ENCODE measurements around the gene DDHD1. TPM values are rescaled to one million over a fixed set of nuclear protein-coding genes. Genes with fewer than 3 reads are reported as not detected.

Gene DDHD1
- total RNA-seq, 1 donor from 2014 or later = 59.8 TPM

- CTCF ChIA-PET = no interaction called here
- Mint-ChIP-seq H3K9me3 (peaks cover 4% of the 10 kb centered on the region), H3K27ac (no peak overlapping the region), H3K4me1 (no peaks in the 10 kb centered on the region), H3K4me3 (no peak overlapping the region), H3K27me3 (peaks cover 4% of the 10 kb centered on the region), H3K36me3 (ENCODE audit: low read depth) (no peaks in the 10 kb centered on the region)
- POLR2A ChIA-PET = no interaction called here
- DNase-seq (no peak), ATAC-seq (ENCODE audit: low read depth) (no peak)
- intact Hi-C loops (cut with micrococcal nuclease) = no loop called here
- TF ChIP-seq, protein P1, sequence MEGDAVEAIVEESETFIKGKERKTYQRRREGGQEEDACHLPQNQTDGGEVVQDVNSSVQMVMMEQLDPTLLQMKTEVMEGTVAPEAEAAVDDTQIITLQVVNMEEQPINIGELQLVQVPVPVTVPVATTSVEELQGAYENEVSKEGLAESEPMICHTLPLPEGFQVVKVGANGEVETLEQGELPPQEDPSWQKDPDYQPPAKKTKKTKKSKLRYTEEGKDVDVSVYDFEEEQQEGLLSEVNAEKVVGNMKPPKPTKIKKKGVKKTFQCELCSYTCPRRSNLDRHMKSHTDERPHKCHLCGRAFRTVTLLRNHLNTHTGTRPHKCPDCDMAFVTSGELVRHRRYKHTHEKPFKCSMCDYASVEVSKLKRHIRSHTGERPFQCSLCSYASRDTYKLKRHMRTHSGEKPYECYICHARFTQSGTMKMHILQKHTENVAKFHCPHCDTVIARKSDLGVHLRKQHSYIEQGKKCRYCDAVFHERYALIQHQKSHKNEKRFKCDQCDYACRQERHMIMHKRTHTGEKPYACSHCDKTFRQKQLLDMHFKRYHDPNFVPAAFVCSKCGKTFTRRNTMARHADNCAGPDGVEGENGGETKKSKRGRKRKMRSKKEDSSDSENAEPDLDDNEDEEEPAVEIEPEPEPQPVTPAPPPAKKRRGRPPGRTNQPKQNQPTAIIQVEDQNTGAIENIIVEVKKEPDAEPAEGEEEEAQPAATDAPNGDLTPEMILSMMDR (IDR thresholded peaks at IDR 0.05) = no peak
Measured at GRCh38 chr14:53020193-53020932, 132.8 kb downstream of the DDHD1 start.

DNA sequence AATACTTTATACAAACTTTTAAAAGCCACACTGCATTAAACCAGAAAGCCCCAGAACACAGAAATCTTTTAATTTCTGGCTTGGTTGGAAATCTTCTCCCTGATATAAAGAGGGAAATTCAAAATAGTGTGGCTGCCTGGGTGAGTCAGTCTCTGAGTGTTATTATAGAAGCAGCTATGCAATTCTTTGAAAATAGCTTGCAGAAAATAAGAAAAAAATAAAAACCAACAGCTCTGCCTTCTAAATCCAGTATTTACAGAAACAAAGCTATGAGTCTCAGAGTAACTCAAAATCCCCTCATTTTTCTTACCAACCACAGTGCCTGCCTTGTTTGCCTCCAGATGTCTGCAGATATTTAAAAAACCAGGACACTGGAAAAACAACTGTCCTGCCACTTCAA, 133.7 kb downstream of the DDHD1 start:
- Mint-ChIP-seq H3K4me3 (no peak overlapping the region), H3K4me1 (no peaks in the 10 kb centered on the region), H3K27me3 (peaks cover 4% of the 10 kb centered on the region), H3K9me3 (peaks cover 4% of the 10 kb centered on the region), H3K36me3 (ENCODE audit: low read depth) (no peaks in the 10 kb centered on the region), H3K27ac (no peak overlapping the region)
- TF ChIP-seq, protein P1 (IDR thresholded peaks at IDR 0.05) = no peak
- ATAC-seq (ENCODE audit: low read depth) = no peak
- intact Hi-C loops (cut with micrococcal nuclease) = no loop called here
- CTCF ChIA-PET = no interaction called here
- POLR2A ChIA-PET = no interaction called here
- DNase-seq = no peak

- ChIA-PET CTCF (no interaction called here), POLR2A (no interaction called here)
- Mint-ChIP-seq H3K9me3 (peaks cover 4% of the 10 kb centered on the region), H3K27me3 (peaks cover 7% of the 10 kb centered on the region), H3K4me1 (no peaks in the 10 kb centered on the region), H3K27ac (no peak overlapping the region), H3K36me3 (ENCODE audit: low read depth) (no peaks in the 10 kb centered on the region), H3K4me3 (no peak overlapping the region)
- TF ChIP-seq, protein P1 (IDR thresholded peaks at IDR 0.05) = no peak
- intact Hi-C loops (cut with micrococcal nuclease) = no loop called here
- DNase-seq (no peak), ATAC-seq (ENCODE audit: low read depth) (no peak)
Measured at GRCh38 chr14:53017837-53018236, 135.3 kb downstream of the DDHD1 start.

DNA sequence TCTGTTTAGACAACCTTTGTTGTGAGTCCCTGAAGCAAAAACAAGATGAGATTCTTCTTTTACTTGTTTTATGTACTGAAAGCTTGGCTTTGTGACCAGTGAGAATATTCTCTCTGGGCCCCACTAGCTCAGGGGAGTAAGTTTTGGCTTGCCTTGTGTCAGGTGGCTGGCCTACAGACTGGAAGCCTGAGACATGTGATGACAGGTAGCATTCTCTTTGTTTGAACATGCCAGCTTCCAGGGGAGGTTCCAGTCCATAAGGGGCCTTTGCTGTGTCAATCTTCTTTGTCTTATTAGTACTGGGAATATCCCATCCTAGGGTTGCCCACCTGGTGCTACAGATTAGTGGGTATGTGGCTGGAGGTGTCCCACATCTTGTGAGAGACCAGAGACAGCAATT, 136.2 kb downstream of the DDHD1 start:
- H3K36me3 Mint-ChIP-seq (ENCODE audit: low read depth) = no peaks in the 10 kb centered on the region
- POLR2A ChIA-PET = no interaction called here
- TF ChIP-seq, protein P1 (IDR thresholded peaks at IDR 0.05) = no peak
- no peaks in the 10 kb centered on the region for H3K4me1 Mint-ChIP-seq
- H3K27ac Mint-ChIP-seq = no peak overlapping the region
- CTCF ChIA-PET = no interaction called here
- H3K9me3 Mint-ChIP-seq = peaks cover 4% of the 10 kb centered on the region
- DNase-seq (no peak), ATAC-seq (ENCODE audit: low read depth) (no peak)
- peaks cover 7% of the 10 kb centered on the region for H3K27me3 Mint-ChIP-seq
- intact Hi-C loops (cut with micrococcal nuclease) = no loop called here
- no peak overlapping the region for H3K4me3 Mint-ChIP-seq

- H3K27me3 Mint-ChIP-seq = peaks cover 7% of the 10 kb centered on the region
- TF ChIP-seq, protein P1 (IDR thresholded peaks at IDR 0.05) = no peak
- no peak overlapping the region for H3K4me3 Mint-ChIP-seq
- ATAC-seq (ENCODE audit: low read depth) (no peak), DNase-seq (no peak)
- ChIA-PET CTCF (no interaction called here), POLR2A (no interaction called here)
- peaks cover 4% of the 10 kb centered on the region for H3K9me3 Mint-ChIP-seq
- intact Hi-C loops (cut with micrococcal nuclease) = no loop called here
- H3K4me1 Mint-ChIP-seq = no peaks in the 10 kb centered on the region
- H3K36me3 Mint-ChIP-seq (ENCODE audit: low read depth) = no peaks in the 10 kb centered on the region
- no peak overlapping the region for H3K27ac Mint-ChIP-seq
Measured at GRCh38 chr14:53016491-53016890, 136.6 kb downstream of the DDHD1 start.
